WTC11 (cell line): ENCODE data around the gene ZNF561. TPM values are rescaled to one million over a fixed set of nuclear protein-coding genes. Genes with fewer than 3 reads are reported as not detected.

Experiments used
- ATAC-seq: fragments of 200-7000 bp; cut with Tn5 transposase; 2 replicates; pipeline ENCODE4 v1.10.0; 2021; ENCODE audit warnings: mild to moderate bottlenecking, moderate library complexity
- CTCF ChIA-PET: fragments of 300-600 bp; sonication (Branson Sonifier 250); formaldehyde crosslinking; loops from one replicate; lab custom pipeline; 2021; ENCODE audit warnings: antibody characterized with exemption; lab: Charles Lee
- POLR2A ChIA-PET: fragments of 350-600 bp; sonication (Branson Sonifier 250); formaldehyde crosslinking; loops from one replicate; lab custom pipeline; 2021; ENCODE audit warnings: antibody characterized with exemption; lab: Charles Lee
- DNase-seq: peaks from one replicate; pipeline ENCODE4 v3.0.0; 2021; ENCODE audit warnings: low spot score
- H3K27ac Mint-ChIP-seq: 2 replicates; pipeline ENCODE4 v1.8.0; 2021; ENCODE audit warnings: mixed read lengths
- H3K27me3 Mint-ChIP-seq: 2 replicates; pipeline ENCODE4 v1.8.0; 2021; ENCODE audit warnings: low read depth, mild to moderate bottlenecking, moderate library complexity, mixed read lengths
- H3K36me3 Mint-ChIP-seq: 2 replicates; pipeline ENCODE4 v1.8.0; 2021; ENCODE audit warnings: mixed read lengths
- H3K4me1 Mint-ChIP-seq: 2 replicates; pipeline ENCODE4 v1.8.0; 2022; ENCODE audit warnings: mixed read lengths
- H3K4me3 Mint-ChIP-seq: 2 replicates; pipeline ENCODE4 v1.8.0; 2021; ENCODE audit warnings: mild to moderate bottlenecking, moderate library complexity, mixed read lengths
- H3K9me3 Mint-ChIP-seq: 2 replicates; pipeline ENCODE4 v1.8.0; 2021; ENCODE audit warnings: mixed read lengths
- AR ChIP-seq: fragments of 250-450 bp; sonication (Bioruptor Pico); IDR thresholded peaks from 2 replicates; pipeline ENCODE4 v1.9.0; 2021; ENCODE audit warnings: mild to moderate bottlenecking
- ARID4B ChIP-seq: sonication (generic); formaldehyde crosslinking; IDR thresholded peaks from 2 replicates; pipeline ENCODE4 v1.8.0; 2023; ENCODE audit warnings: missing genetic modification reagents, mild to moderate bottlenecking, borderline replicate concordance
- ATF3 ChIP-seq: sonication (generic); formaldehyde crosslinking; conservative IDR thresholded peaks from 2 replicates; pipeline ENCODE4 v1.8.1; 2022; ENCODE audit warnings: mild to moderate bottlenecking, missing genetic modification reagents
- CREB1 ChIP-seq: sonication (generic); formaldehyde crosslinking; IDR thresholded peaks from 2 replicates; pipeline ENCODE4 v1.8.0; 2023; ENCODE audit warnings: mild to moderate bottlenecking, missing genetic modification reagents
- CREM ChIP-seq: sonication (generic); formaldehyde crosslinking; IDR thresholded peaks from 2 replicates; pipeline ENCODE4 v1.8.1; 2022; ENCODE audit warnings: mild to moderate bottlenecking, missing genetic modification reagents, moderate library complexity
- E2F1 ChIP-seq: sonication (generic); formaldehyde crosslinking; IDR thresholded peaks from 2 replicates; pipeline ENCODE4 v1.8.0; 2022; ENCODE audit warnings: mild to moderate bottlenecking, missing genetic modification reagents
- ELF4 ChIP-seq: sonication (generic); formaldehyde crosslinking; IDR thresholded peaks from 2 replicates; pipeline ENCODE4 v1.8.1; 2022; ENCODE audit warnings: low read depth, mild to moderate bottlenecking, moderate library complexity, missing genetic modification reagents
- EMX1 ChIP-seq: fragments of 250-450 bp; sonication (Bioruptor Pico); IDR thresholded peaks from 2 replicates; pipeline ENCODE4 v1.8.0; 2021; ENCODE audit warnings: mild to moderate bottlenecking
- ESRRA ChIP-seq: sonication (generic); formaldehyde crosslinking; IDR thresholded peaks from 2 replicates; pipeline ENCODE4 v1.8.1; 2022; ENCODE audit warnings: mild to moderate bottlenecking, missing genetic modification reagents, borderline replicate concordance
- GABPB1 ChIP-seq: sonication (generic); formaldehyde crosslinking; IDR thresholded peaks from 2 replicates; pipeline ENCODE4 v1.8.1; 2023; ENCODE audit warnings: mild to moderate bottlenecking, missing genetic modification reagents
- HMGA2 ChIP-seq: fragments of 250-450 bp; sonication (Bioruptor Pico); IDR thresholded peaks from 2 replicates; pipeline ENCODE4 v1.4.0; 2021; ENCODE audit warnings: mild to moderate bottlenecking, moderate library complexity
- JAZF1 ChIP-seq: fragments of 250-450 bp; sonication (Bioruptor Pico); IDR thresholded peaks from 2 replicates; pipeline ENCODE4 v1.9.0; 2021; ENCODE audit warnings: moderate library complexity, mild to moderate bottlenecking, inconsistent platforms
- MAX ChIP-seq: sonication (generic); formaldehyde crosslinking; IDR thresholded peaks from 2 replicates; pipeline ENCODE4 v1.8.0; 2022; ENCODE audit warnings: mild to moderate bottlenecking, missing genetic modification reagents
- MLX ChIP-seq: sonication (generic); formaldehyde crosslinking; IDR thresholded peaks from 2 replicates; pipeline ENCODE4 v1.8.1; 2023; ENCODE audit warnings: mild to moderate bottlenecking, missing genetic modification reagents, moderate library complexity
- MYBL2 ChIP-seq: sonication (generic); formaldehyde crosslinking; IDR thresholded peaks from 2 replicates; pipeline ENCODE4 v1.8.1; 2023; ENCODE audit warnings: mild to moderate bottlenecking, moderate library complexity, missing genetic modification reagents
- RORB ChIP-seq: fragments of 250-450 bp; sonication (Bioruptor Pico); IDR thresholded peaks from 2 replicates; pipeline ENCODE4 v1.9.0; 2021; ENCODE audit warnings: mild to moderate bottlenecking
- USF2 ChIP-seq: sonication (generic); formaldehyde crosslinking; IDR thresholded peaks from 2 replicates; pipeline ENCODE4 v1.8.1; 2023; ENCODE audit warnings: mild to moderate bottlenecking, missing genetic modification reagents, moderate library complexity
- ZBTB43 ChIP-seq: sonication (generic); formaldehyde crosslinking; IDR thresholded peaks from 2 replicates; pipeline ENCODE4 v1.8.1; 2023; ENCODE audit warnings: mild to moderate bottlenecking, missing genetic modification reagents
- ZMAT4 ChIP-seq: fragments of 250-450 bp; sonication (Bioruptor Pico); IDR thresholded peaks from 2 replicates; pipeline ENCODE4 v1.9.0; 2021; ENCODE audit warnings: mild to moderate bottlenecking
- ZNF121 ChIP-seq: sonication (generic); formaldehyde crosslinking; IDR thresholded peaks from 2 replicates; pipeline ENCODE4 v1.8.0; 2023; ENCODE audit warnings: missing genetic modification reagents
- ZNF219 ChIP-seq: sonication (generic); formaldehyde crosslinking; IDR thresholded peaks from 2 replicates; pipeline ENCODE4 v1.8.0; 2023; ENCODE audit warnings: missing genetic modification reagents, mild to moderate bottlenecking, borderline replicate concordance
- ZNF317 ChIP-seq: sonication (generic); formaldehyde crosslinking; IDR thresholded peaks from 2 replicates; pipeline ENCODE4 v1.8.1; 2023; ENCODE audit warnings: low read depth, mild to moderate bottlenecking, moderate library complexity, missing genetic modification reagents, borderline replicate concordance
- ZNF416 ChIP-seq: fragments of 250-450 bp; sonication (Bioruptor Pico); IDR thresholded peaks from 2 replicates; pipeline ENCODE4 v1.9.0; 2021; ENCODE audit warnings: mild to moderate bottlenecking, inconsistent platforms
- total RNA-seq: library from RNA; stranded (reverse); gene quantifications from 3 replicates; pipeline ENCODE4 v1.2.3, GENCODE V29; 2021

ZNF561 gene
- total RNA-seq, 1 experiment from 2014 or later, result 67.9 TPM

GRCh38 chr19:9610484-9611113, 10.4 kb downstream of the ZNF561 start:
- no peak for ATAC-seq
- peaks cover 43% of the 10 kb centered on the region for H3K9me3 Mint-ChIP-seq
- no peaks in the 10 kb centered on the region for H3K27me3 Mint-ChIP-seq
- peaks cover 83% of the 10 kb centered on the region for H3K36me3 Mint-ChIP-seq
- CTCF ChIA-PET, result no interaction called here
- no peak for TF ChIP-seq CREB1
- no peak for TF ChIP-seq ZBTB43 (CRISPR knock-in tag)
- no peak for TF ChIP-seq JAZF1
- no peak for TF ChIP-seq MYBL2 (CRISPR knock-in tag)
- TF ChIP-seq MAX, result no peak
- no peak for TF ChIP-seq RORB (CRISPR knock-in tag)
- TF ChIP-seq AR (CRISPR knock-in tag), result no peak
- TF ChIP-seq ZNF317, result no peak
- no peak for TF ChIP-seq EMX1 (CRISPR knock-in tag)
- TF ChIP-seq ELF4 (CRISPR knock-in tag), result no peak
- TF ChIP-seq USF2, result no peak
- TF ChIP-seq GABPB1, result no peak
- TF ChIP-seq ATF3 (CRISPR knock-in tag), result no peak
- TF ChIP-seq, all 79 proteins: peak for 0
- Mint-ChIP-seq H3K4me1 (no peaks in the 10 kb centered on the region), H3K27ac (no peak overlapping the region), H3K4me3 (no peak overlapping the region)
- POLR2A ChIA-PET, result no interaction called here
- DNase-seq, result no peak

GRCh38 chr19:9608912-9609311, 12.1 kb downstream of the ZNF561 start:
- Mint-ChIP-seq H3K27me3 (no peaks in the 10 kb centered on the region), H3K4me1 (no peaks in the 10 kb centered on the region), H3K36me3 (peaks cover 69% of the 10 kb centered on the region), H3K27ac (no peak overlapping the region), H3K4me3 (no peak overlapping the region), H3K9me3 (peaks cover 43% of the 10 kb centered on the region)
- no peak for DNase-seq
- ATAC-seq, result no peak
- CTCF ChIA-PET, result no interaction called here
- POLR2A ChIA-PET, result no interaction called here
- TF ChIP-seq ZNF219 (CRISPR knock-in tag) (no peak), MAX (no peak), E2F1 (CRISPR knock-in tag) (no peak), ZMAT4 (no peak), ARID4B (CRISPR knock-in tag) (no peak), MLX (no peak), ZNF121 (CRISPR knock-in tag) (no peak), HMGA2 (CRISPR knock-in tag) (no peak), RORB (CRISPR knock-in tag) (no peak), ELF4 (CRISPR knock-in tag) (no peak), ESRRA (CRISPR knock-in tag) (no peak), CREM (CRISPR knock-in tag) (no peak), ZNF416 (CRISPR knock-in tag) (no peak)
